ENCODE measurements around the gene MLPH.

DNA sequence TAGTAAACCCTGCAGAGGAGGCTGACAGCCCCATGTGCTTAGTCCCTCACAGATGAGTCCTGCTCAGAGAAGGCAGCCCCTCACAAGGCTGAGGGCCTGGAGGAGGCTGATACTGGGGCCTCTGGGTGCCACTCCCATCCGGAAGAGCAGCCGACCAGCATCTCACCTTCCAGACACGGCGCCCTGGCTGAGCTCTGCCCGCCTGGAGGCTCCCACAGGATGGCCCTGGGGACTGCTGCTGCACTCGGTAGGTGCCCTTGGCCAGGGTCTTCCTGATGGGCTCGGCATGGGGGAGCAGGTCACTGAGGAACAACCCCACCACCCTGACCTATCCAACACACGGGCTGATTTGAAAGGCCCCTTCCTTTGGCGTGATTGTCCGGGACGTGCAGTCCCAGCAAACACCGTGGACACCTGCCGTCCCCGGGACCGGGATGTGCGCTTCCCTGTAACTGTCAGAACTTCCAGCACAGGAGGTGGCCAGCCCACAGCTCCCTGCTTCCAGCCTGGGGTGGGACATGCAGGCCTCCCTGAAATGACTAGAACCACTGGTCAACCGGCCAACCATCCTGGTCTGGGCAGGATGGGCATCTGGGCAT is 38.6 kb downstream of the MLPH start:
- TF ChIP-seq POLR2A (IDR thresholded peaks at IDR 0.05) (no peak), POLR2AphosphoS5 (IDR thresholded peaks at IDR 0.05) (no peak)
- TF ChIP-seq, protein P1, sequence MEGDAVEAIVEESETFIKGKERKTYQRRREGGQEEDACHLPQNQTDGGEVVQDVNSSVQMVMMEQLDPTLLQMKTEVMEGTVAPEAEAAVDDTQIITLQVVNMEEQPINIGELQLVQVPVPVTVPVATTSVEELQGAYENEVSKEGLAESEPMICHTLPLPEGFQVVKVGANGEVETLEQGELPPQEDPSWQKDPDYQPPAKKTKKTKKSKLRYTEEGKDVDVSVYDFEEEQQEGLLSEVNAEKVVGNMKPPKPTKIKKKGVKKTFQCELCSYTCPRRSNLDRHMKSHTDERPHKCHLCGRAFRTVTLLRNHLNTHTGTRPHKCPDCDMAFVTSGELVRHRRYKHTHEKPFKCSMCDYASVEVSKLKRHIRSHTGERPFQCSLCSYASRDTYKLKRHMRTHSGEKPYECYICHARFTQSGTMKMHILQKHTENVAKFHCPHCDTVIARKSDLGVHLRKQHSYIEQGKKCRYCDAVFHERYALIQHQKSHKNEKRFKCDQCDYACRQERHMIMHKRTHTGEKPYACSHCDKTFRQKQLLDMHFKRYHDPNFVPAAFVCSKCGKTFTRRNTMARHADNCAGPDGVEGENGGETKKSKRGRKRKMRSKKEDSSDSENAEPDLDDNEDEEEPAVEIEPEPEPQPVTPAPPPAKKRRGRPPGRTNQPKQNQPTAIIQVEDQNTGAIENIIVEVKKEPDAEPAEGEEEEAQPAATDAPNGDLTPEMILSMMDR (IDR thresholded peaks at IDR 0.05 in 8 of 11, conservative IDR thresholded peaks at IDR 0.05 in 3 of 11) = no peak
